ENCODE results near the gene RUNDC3A.

GRCh38 chr17:44314524-44314868, 6.1 kb downstream of the RUNDC3A start:
- TF ChIP-seq, protein P1, sequence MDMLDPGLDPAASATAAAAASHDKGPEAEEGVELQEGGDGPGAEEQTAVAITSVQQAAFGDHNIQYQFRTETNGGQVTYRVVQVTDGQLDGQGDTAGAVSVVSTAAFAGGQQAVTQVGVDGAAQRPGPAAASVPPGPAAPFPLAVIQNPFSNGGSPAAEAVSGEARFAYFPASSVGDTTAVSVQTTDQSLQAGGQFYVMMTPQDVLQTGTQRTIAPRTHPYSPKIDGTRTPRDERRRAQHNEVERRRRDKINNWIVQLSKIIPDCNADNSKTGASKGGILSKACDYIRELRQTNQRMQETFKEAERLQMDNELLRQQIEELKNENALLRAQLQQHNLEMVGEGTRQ (IDR thresholded peaks at IDR 0.05; ENCODE audit: low read length) = no peak
- TF ChIP-seq, protein P2, sequence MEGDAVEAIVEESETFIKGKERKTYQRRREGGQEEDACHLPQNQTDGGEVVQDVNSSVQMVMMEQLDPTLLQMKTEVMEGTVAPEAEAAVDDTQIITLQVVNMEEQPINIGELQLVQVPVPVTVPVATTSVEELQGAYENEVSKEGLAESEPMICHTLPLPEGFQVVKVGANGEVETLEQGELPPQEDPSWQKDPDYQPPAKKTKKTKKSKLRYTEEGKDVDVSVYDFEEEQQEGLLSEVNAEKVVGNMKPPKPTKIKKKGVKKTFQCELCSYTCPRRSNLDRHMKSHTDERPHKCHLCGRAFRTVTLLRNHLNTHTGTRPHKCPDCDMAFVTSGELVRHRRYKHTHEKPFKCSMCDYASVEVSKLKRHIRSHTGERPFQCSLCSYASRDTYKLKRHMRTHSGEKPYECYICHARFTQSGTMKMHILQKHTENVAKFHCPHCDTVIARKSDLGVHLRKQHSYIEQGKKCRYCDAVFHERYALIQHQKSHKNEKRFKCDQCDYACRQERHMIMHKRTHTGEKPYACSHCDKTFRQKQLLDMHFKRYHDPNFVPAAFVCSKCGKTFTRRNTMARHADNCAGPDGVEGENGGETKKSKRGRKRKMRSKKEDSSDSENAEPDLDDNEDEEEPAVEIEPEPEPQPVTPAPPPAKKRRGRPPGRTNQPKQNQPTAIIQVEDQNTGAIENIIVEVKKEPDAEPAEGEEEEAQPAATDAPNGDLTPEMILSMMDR (IDR thresholded peaks at IDR 0.05; ENCODE audit: control extremely low read depth in 1 of 3, insufficient read depth in 1 of 3, low read depth in 1 of 3, low read length in 3 of 3) = no peak
- TF ChIP-seq EP300 (IDR thresholded peaks at IDR 0.05; ENCODE audit: borderline replicate concordance in 1 of 2, low read depth in 2 of 2, low read length in 2 of 2) = no peak
- no peak for TF ChIP-seq KDM1A (IDR thresholded peaks at IDR 0.05; ENCODE audit: borderline replicate concordance, low read length)
- TF ChIP-seq YY1 (IDR thresholded peaks at IDR 0.05; ENCODE audit: low read depth, low read length) = no peak
- TF ChIP-seq POLR2AphosphoS5 (IDR thresholded peaks at IDR 0.05; ENCODE audit: low read depth, low read length) = no peak
